Neural cell (in vitro differentiated cells): ENCODE data around the gene FGF11. TPM values are rescaled to one million over a fixed set of nuclear protein-coding genes. Genes with fewer than 3 reads are reported as not detected.

ENCODE experiments used
- H2AFZ ChIP-seq: fragments of 200-600, 300-800 bp; sonication (generic), shearing (Covaris generic); 2 replicates; pipeline ENCODE4 v1.6.0; 2014; ENCODE audit warnings: low read depth, mild to moderate bottlenecking, antibody characterized with exemption, low read length, moderate library complexity
- H3F3A ChIP-seq: fragments of 200-600 bp; shearing (Covaris generic); 2 replicates; pipeline ENCODE4 v1.6.1; 2016; ENCODE audit warnings: mild to moderate bottlenecking, moderate library complexity, mixed read lengths, antibody characterized with exemption, low read length; ENCODE audit not compliant: insufficient read depth, poor library complexity, severe bottlenecking
- H3K27ac ChIP-seq: fragments of 200-600, 300-800 bp; sonication (generic), shearing (Covaris generic); 2 replicates; pipeline ENCODE4 v1.5.1; 2014; ENCODE audit warnings: mild to moderate bottlenecking, low read length, moderate library complexity
- H3K27me3 ChIP-seq: fragments of 300-800, 200-600 bp; sonication (generic), shearing (Covaris generic); 2 replicates; pipeline ENCODE4 v1.6.0; 2014; ENCODE audit warnings: mild to moderate bottlenecking, low read depth, low read length, moderate library complexity; ENCODE audit not compliant: insufficient read depth
- H3K36me3 ChIP-seq: fragments of 300-800, 200-600 bp; sonication (generic), shearing (Covaris generic); 2 replicates; pipeline ENCODE4 v1.5.1; 2014; ENCODE audit warnings: mild to moderate bottlenecking, antibody characterized with exemption, low read length, moderate library complexity; ENCODE audit not compliant: insufficient read depth
- H3K4me2 ChIP-seq: fragments of 300-800, 200-600 bp; sonication (generic), shearing (Covaris generic); 2 replicates; pipeline ENCODE4 v1.6.0; 2014; ENCODE audit warnings: mild to moderate bottlenecking, low read length
- H3K4me3 ChIP-seq: fragments of 300-800, 200-600 bp; sonication (generic), shearing (Covaris generic); 2 replicates; pipeline ENCODE4 v1.5.1; 2014; ENCODE audit warnings: mild to moderate bottlenecking, low read length, moderate library complexity
- H3K79me2 ChIP-seq: fragments of 200-600 bp; shearing (Covaris generic); replicated peaks from 2 replicates; pipeline ENCODE4 v1.6.0; 2014; ENCODE audit warnings: mild to moderate bottlenecking, low read length, moderate library complexity; ENCODE audit not compliant: insufficient read depth
- H3K9ac ChIP-seq: fragments of 300-800, 200-600 bp; sonication (generic), shearing (Covaris generic); 2 replicates; pipeline ENCODE4 v1.6.1; 2016; ENCODE audit warnings: mild to moderate bottlenecking, low read length, mixed read lengths
- H3K9me2 ChIP-seq: fragments of 200-600 bp; shearing (Covaris generic); 2 replicates; pipeline ENCODE4 v1.6.1; 2016; ENCODE audit warnings: mild to moderate bottlenecking, low read length, mixed read lengths; ENCODE audit not compliant: insufficient read depth
- H3K9me3 ChIP-seq: fragments of 200-600, 300-800 bp; sonication (generic), shearing (Covaris generic); 2 replicates; pipeline ENCODE4 v1.6.1; 2016; ENCODE audit warnings: mild to moderate bottlenecking, mixed run types, low read length, moderate library complexity, mixed read lengths
- H4K20me1 ChIP-seq: fragments of 200-600 bp; shearing (Covaris generic); 2 replicates; pipeline ENCODE4 v1.6.1; 2016; ENCODE audit warnings: mild to moderate bottlenecking, mixed run types; ENCODE audit not compliant: insufficient read depth
- EP300 ChIP-seq: fragments of 450-650 bp; conservative IDR thresholded peaks from 2 replicates; pipeline ENCODE4 v1.6.1; 2014; ENCODE audit warnings: antibody characterized with exemption, mild to moderate bottlenecking, moderate library complexity; ENCODE audit not compliant: poor library complexity, severe bottlenecking
- EZH2 ChIP-seq: fragments of 200-600, 300-800 bp; shearing (Covaris generic), sonication (generic); IDR thresholded peaks from 2 replicates; pipeline ENCODE4 v1.6.1; 2014; ENCODE audit warnings: antibody characterized with exemption, low read length, borderline replicate concordance, mild to moderate bottlenecking; ENCODE audit not compliant: insufficient read depth, poor library complexity, severe bottlenecking
- POLR2AphosphoS5 ChIP-seq: IDR thresholded peaks from 2 replicates; pipeline ENCODE4 v1.6.1; 2012
- RAD21 ChIP-seq: fragments of 450-650 bp; conservative IDR thresholded peaks from 2 replicates; pipeline ENCODE4 v1.6.1; 2014; ENCODE audit warnings: antibody characterized with exemption, mild to moderate bottlenecking, moderate library complexity
- SMC3 ChIP-seq: fragments of 450-650 bp; conservative IDR thresholded peaks from 2 replicates; pipeline ENCODE4 v1.6.1; 2014; ENCODE audit warnings: antibody characterized with exemption, mild to moderate bottlenecking, moderate library complexity; ENCODE audit not compliant: poor library complexity
- TAF1 ChIP-seq: IDR thresholded peaks from 2 replicates; pipeline ENCODE4 v1.6.1; 2012; ENCODE audit warnings: low read depth
- polyA plus RNA-seq: library from polyadenylated mRNA; depleted of rRNA; stranded (reverse); fragments of >200 nt; gene quantifications from 2 replicates; pipeline ENCODE4 v1.2.3, GENCODE V29; 2014
- TF ChIP-seq, protein P1 (sequence below): IDR thresholded peaks from 2 replicates; pipeline ENCODE4 v1.6.1; 2012; ENCODE audit warnings: borderline replicate concordance
- TF ChIP-seq, protein P2 (sequence below): fragments of 450-650 bp; IDR thresholded peaks from 2 replicates; pipeline ENCODE4 v1.5.1; 2014; ENCODE audit warnings: antibody characterized with exemption, mild to moderate bottlenecking, moderate library complexity; ENCODE audit not compliant: poor library complexity, severe bottlenecking

Gene FGF11
- polyA plus RNA-seq, 1 donor from 2014 or later, result 16.4 TPM

DNA sequence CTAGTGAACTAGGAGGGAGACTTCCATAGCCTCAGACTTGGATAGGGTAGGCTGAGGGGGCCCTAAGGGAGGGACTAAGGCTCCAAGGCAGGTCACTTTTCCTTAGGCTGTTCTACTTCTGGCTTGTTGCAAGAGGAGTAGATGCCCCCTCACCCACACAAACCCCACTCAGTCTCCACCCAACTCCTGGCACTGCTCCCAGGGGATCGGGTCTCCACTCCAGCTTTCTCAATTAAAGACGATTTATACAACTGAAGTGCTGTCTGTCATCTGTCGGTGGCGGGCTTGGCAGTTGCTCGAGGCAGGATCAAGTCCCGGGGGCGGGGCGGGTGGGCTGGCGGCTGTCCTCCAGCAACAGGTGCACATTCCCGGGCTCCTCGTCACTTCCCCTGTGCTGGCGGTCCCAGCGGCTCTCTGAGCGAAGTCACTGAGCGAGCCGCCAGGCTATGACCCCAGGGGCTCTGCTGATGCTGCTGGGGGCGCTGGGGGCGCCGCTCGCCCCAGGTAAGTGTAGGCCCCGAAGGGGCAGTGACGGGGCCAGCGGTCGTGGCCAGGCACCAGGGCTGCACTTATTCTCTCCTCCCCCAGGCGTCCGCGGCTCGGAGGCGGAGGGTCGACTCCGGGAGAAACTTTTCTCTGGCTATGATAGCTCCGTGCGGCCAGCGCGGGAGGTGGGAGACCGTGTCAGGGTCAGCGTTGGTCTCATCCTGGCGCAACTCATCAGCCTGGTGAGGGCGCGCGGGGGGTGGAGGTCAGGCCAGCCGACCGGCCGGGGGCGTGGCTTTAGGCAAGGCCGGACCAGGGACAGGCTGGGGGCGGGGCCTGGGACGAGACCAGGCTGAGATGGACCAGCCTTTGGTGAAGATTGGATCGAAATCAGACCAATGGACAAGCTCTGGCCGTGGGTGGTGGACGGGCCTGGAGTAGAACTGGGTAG is 5.6 kb downstream of the FGF11 start, which contains the start of gene CHRNB1:
Gene CHRNB1, plus strand, starts transcription at position 380 of the 937 bp plus-strand sequence. Its CDS starts 67 bp downstream, at position 447.
- Histone ChIP-seq H3K9me3 (no peaks in the 10 kb centered on the region), H3K36me3 (no peaks in the 10 kb centered on the region), H3K27ac (no peak within 1 kb of the TSS), H3K79me2 (no peaks in the 10 kb centered on the region), H3K4me2 (no peak within 1 kb of the TSS), H2AFZ (no peak within 1 kb of the TSS), H3F3A (no peaks in the 10 kb centered on the region), H3K27me3 (peaks cover 19% of the 10 kb centered on the region), H3K9me2 (no peaks in the 10 kb centered on the region), H3K4me3 (peak within 1 kb of the TSS; percentile 37), H4K20me1 (no peaks in the 10 kb centered on the region), H3K9ac (no peak within 1 kb of the TSS)
- TF ChIP-seq RAD21 (no peak), SMC3 (no peak), EZH2 (no peak), EP300 (no peak), TAF1 (no peak)
- TF ChIP-seq, protein P1, sequence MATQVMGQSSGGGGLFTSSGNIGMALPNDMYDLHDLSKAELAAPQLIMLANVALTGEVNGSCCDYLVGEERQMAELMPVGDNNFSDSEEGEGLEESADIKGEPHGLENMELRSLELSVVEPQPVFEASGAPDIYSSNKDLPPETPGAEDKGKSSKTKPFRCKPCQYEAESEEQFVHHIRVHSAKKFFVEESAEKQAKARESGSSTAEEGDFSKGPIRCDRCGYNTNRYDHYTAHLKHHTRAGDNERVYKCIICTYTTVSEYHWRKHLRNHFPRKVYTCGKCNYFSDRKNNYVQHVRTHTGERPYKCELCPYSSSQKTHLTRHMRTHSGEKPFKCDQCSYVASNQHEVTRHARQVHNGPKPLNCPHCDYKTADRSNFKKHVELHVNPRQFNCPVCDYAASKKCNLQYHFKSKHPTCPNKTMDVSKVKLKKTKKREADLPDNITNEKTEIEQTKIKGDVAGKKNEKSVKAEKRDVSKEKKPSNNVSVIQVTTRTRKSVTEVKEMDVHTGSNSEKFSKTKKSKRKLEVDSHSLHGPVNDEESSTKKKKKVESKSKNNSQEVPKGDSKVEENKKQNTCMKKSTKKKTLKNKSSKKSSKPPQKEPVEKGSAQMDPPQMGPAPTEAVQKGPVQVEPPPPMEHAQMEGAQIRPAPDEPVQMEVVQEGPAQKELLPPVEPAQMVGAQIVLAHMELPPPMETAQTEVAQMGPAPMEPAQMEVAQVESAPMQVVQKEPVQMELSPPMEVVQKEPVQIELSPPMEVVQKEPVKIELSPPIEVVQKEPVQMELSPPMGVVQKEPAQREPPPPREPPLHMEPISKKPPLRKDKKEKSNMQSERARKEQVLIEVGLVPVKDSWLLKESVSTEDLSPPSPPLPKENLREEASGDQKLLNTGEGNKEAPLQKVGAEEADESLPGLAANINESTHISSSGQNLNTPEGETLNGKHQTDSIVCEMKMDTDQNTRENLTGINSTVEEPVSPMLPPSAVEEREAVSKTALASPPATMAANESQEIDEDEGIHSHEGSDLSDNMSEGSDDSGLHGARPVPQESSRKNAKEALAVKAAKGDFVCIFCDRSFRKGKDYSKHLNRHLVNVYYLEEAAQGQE, result no peak

DNA sequence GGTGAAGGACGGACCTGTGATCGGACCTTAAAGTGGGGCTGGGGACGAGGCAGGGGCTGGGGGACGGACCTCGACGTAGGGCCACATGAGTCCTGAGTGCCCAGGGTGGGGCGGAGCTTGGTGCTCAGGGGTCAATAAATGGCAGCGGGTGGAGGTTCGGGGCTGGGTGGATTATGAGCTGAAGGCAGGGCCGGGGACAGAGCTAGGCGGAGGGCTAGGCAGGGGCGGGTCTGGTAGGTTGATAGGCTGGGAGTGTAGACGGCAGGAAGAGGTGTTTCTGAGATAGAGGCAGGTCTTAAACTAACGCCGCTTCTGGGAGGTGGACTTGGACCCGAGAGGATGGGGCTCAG is 6.3 kb downstream of the FGF11 start:
- no peak overlapping the region for H3K27ac ChIP-seq
- H3K9me2 ChIP-seq, result no peaks in the 10 kb centered on the region
- no peaks in the 10 kb centered on the region for H3F3A ChIP-seq
- H3K27me3 ChIP-seq, result peaks cover 19% of the 10 kb centered on the region
- H3K4me3 ChIP-seq, result peak overlapping the region; percentile 37
- no peak overlapping the region for H3K9ac ChIP-seq
- no peak overlapping the region for H2AFZ ChIP-seq
- no peaks in the 10 kb centered on the region for H3K9me3 ChIP-seq
- H4K20me1 ChIP-seq, result no peaks in the 10 kb centered on the region
- H3K36me3 ChIP-seq, result no peaks in the 10 kb centered on the region
- H3K79me2 ChIP-seq, result no peaks in the 10 kb centered on the region
- H3K4me2 ChIP-seq, result no peak overlapping the region
- TF ChIP-seq RAD21 (no peak), SMC3 (no peak), EP300 (no peak), POLR2AphosphoS5 (no peak)
- TF ChIP-seq, protein P2, sequence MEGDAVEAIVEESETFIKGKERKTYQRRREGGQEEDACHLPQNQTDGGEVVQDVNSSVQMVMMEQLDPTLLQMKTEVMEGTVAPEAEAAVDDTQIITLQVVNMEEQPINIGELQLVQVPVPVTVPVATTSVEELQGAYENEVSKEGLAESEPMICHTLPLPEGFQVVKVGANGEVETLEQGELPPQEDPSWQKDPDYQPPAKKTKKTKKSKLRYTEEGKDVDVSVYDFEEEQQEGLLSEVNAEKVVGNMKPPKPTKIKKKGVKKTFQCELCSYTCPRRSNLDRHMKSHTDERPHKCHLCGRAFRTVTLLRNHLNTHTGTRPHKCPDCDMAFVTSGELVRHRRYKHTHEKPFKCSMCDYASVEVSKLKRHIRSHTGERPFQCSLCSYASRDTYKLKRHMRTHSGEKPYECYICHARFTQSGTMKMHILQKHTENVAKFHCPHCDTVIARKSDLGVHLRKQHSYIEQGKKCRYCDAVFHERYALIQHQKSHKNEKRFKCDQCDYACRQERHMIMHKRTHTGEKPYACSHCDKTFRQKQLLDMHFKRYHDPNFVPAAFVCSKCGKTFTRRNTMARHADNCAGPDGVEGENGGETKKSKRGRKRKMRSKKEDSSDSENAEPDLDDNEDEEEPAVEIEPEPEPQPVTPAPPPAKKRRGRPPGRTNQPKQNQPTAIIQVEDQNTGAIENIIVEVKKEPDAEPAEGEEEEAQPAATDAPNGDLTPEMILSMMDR, result no peak
